GM23338 (cell line): ENCODE measurements around the gene PHLDB2. TPM values are rescaled to one million over a fixed set of nuclear protein-coding genes. Genes with fewer than 3 reads are reported as not detected.

ENCODE experiments used
- ATAC-seq: fragments of 200-7000 bp; cut with Tn5 transposase; 3 replicates; pipeline ENCODE4 v1.9.1; 2020
- DNase-seq: peaks from one replicate; pipeline ENCODE4 v3.0.0-alpha.2; 2015; ENCODE audit warnings: low spot score
- H2AFZ ChIP-seq: fragments of 200-600 bp; sonication (generic); 2 replicates; pipeline ENCODE4 v1.8.0; 2016; ENCODE audit warnings: antibody characterized with exemption, mild to moderate bottlenecking, moderate library complexity
- H3F3A ChIP-seq: fragments of 200-600 bp; sonication (generic); replicated peaks from 2 replicates; pipeline ENCODE4 v1.8.0; 2017; ENCODE audit warnings: antibody characterized with exemption, mixed run types, low read depth
- H3K27ac ChIP-seq: fragments of 200-600 bp; sonication (generic); 2 replicates; pipeline ENCODE4 v1.6.1; 2016; ENCODE audit warnings: low read depth
- H3K27me3 ChIP-seq: fragments of 200-600 bp; sonication (generic); 2 replicates; pipeline ENCODE4 v1.8.0; 2016; ENCODE audit warnings: mild to moderate bottlenecking, mixed run types, moderate library complexity; ENCODE audit not compliant: insufficient read depth
- H3K36me3 ChIP-seq: fragments of 200-600 bp; sonication (generic); 2 replicates; pipeline ENCODE4 v1.8.0; 2016; ENCODE audit warnings: mild to moderate bottlenecking; ENCODE audit not compliant: insufficient read depth
- H3K4me1 ChIP-seq: fragments of 200-600 bp; sonication (generic); 2 replicates; pipeline ENCODE4 v1.8.0; 2016; ENCODE audit warnings: mild to moderate bottlenecking, moderate library complexity; ENCODE audit not compliant: insufficient read depth
- H3K4me2 ChIP-seq: fragments of 200-600 bp; sonication (generic); 2 replicates; pipeline ENCODE4 v1.7.1; 2017; ENCODE audit warnings: mixed run types
- H3K4me3 ChIP-seq: fragments of 200-600 bp; sonication (generic); 2 replicates; pipeline ENCODE4 v1.6.1; 2016; ENCODE audit warnings: mixed run types
- H3K79me2 ChIP-seq: fragments of 200-600 bp; sonication (generic); replicated peaks from 2 replicates; pipeline ENCODE4 v1.8.0; 2017; ENCODE audit warnings: mild to moderate bottlenecking; ENCODE audit not compliant: insufficient read depth
- H3K9me2 ChIP-seq: fragments of 200-600 bp; sonication (generic); 2 replicates; pipeline ENCODE4 v1.8.0; 2017; ENCODE audit not compliant: insufficient read depth
- H4K20me1 ChIP-seq: fragments of 200-600 bp; sonication (generic); replicated peaks from 2 replicates; pipeline ENCODE4 v1.8.0; 2017; ENCODE audit warnings: mild to moderate bottlenecking; ENCODE audit not compliant: insufficient read depth
- H3K27ac Mint-ChIP-seq: 2 replicates; pipeline ENCODE4 v1.8.0; 2020; ENCODE audit warnings: inconsistent platforms, mild to moderate bottlenecking, moderate library complexity, mixed read lengths
- H3K27me3 Mint-ChIP-seq: 3 replicates; pipeline ENCODE4 v1.8.0; 2022; ENCODE audit warnings: low read depth, mild to moderate bottlenecking, moderate library complexity, mixed read lengths, inconsistent platforms; ENCODE audit not compliant: insufficient read depth, poor library complexity
- H3K36me3 Mint-ChIP-seq: 3 replicates; pipeline ENCODE4 v1.8.0; 2021; ENCODE audit warnings: low read depth, mild to moderate bottlenecking, inconsistent platforms, moderate library complexity, mixed read lengths
- H3K4me1 Mint-ChIP-seq: 3 replicates; pipeline ENCODE4 v1.8.0; 2020; ENCODE audit warnings: mild to moderate bottlenecking, inconsistent platforms, mixed read lengths
- H3K4me3 Mint-ChIP-seq: 3 replicates; pipeline ENCODE4 v1.8.0; 2021; ENCODE audit warnings: moderate library complexity, mild to moderate bottlenecking, inconsistent platforms, mixed read lengths
- H3K9me3 Mint-ChIP-seq: 3 replicates; pipeline ENCODE4 v1.8.0; 2020; ENCODE audit warnings: moderate library complexity, mild to moderate bottlenecking, inconsistent platforms, mixed read lengths
- CREB1 ChIP-seq: fragments of 250-450 bp; sonication (Bioruptor Pico); IDR thresholded peaks from 2 replicates; pipeline ENCODE4 v1.5.0; 2020; ENCODE audit warnings: low read depth, mild to moderate bottlenecking, moderate library complexity
- EZH2phosphoT487 ChIP-seq: fragments of 200-600 bp; sonication (generic); IDR thresholded peaks from one replicate; pipeline ENCODE4 v1.8.1; 2018; ENCODE audit warnings: antibody characterized with exemption; ENCODE audit not compliant: unreplicated experiment
- NANOG ChIP-seq: IDR thresholded peaks from 2 replicates; pipeline ENCODE4 v1.6.1; 2016; ENCODE audit warnings: antibody characterized with exemption, borderline replicate concordance
- POLR2AphosphoS5 ChIP-seq: IDR thresholded peaks from 2 replicates; pipeline ENCODE4 v1.6.1; 2016; ENCODE audit warnings: antibody characterized with exemption, low read depth
- STAT1 ChIP-seq: IDR thresholded peaks from one replicate; pipeline ENCODE4 v1.6.1; 2016; ENCODE audit warnings: antibody characterized with exemption; ENCODE audit not compliant: unreplicated experiment
- ZNF114 ChIP-seq: fragments of 250-450 bp; sonication (Bioruptor Pico); IDR thresholded peaks from 2 replicates; pipeline ENCODE4 v1.5.0; 2020; ENCODE audit warnings: mild to moderate bottlenecking, moderate library complexity
- polyA plus RNA-seq: library from polyadenylated mRNA; unstranded; fragments of >200 nt; fragmentation: Nextera tagmentation; extraction: Ambion mirVana; gene quantifications from 2 replicates; pipeline ENCODE4 v1.2.1, GENCODE V29; 2016
- total RNA-seq: library from RNA; depleted of rRNA; stranded (reverse); fragments of >200 nt; shearing (Covaris generic); gene quantifications from 2 replicates; pipeline ENCODE4 v1.2.3, GENCODE V29; 2014
- TF ChIP-seq, protein P1 (sequence below), 2 experiments: fragments of 200-600 bp in 1 of 2; sonication (generic) in 1 of 2; conservative IDR thresholded peaks; 2 replicates each; pipeline versions ENCODE4 v1.5.1 to v1.6.1; 2016 to 2017; ENCODE audit warnings: antibody characterized with exemption in 2 of 2, low read depth in 2 of 2, mild to moderate bottlenecking in 2 of 2, moderate library complexity in 1 of 2
- TF ChIP-seq, protein P2 (sequence below): IDR thresholded peaks from 2 replicates; pipeline ENCODE4 v1.6.1; 2016; ENCODE audit warnings: antibody characterized with exemption
- TF ChIP-seq, protein P3 (sequence below): IDR thresholded peaks from one replicate; pipeline ENCODE4 v1.6.1; 2018; ENCODE audit warnings: antibody characterized with exemption; ENCODE audit not compliant: unreplicated experiment

The PHLDB2 gene
- total and polyA plus RNA-seq, 2 experiments from 2014 or later = 19.5 to 33.7 TPM

DNA sequence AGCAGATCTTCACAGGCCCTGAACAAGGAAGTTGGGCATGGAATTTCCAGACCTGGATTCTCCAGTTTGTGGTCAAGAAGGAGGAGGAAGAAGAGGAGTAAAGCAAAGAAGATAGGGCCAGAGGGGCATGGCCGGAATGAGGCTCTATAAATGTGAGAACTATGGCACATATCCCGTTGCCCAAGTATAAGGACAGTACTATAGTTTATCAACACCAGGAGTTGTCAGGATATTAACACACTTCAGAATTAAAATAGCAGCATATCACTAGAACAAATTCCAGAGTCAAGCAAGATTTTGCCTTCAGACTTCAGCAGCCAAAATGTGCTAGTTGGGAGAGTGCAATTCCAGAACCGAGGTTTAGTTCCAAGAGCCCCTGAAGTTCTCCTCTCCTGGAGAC, 38.4 kb upstream of the PHLDB2 start:
- Mint-ChIP-seq H3K27ac (no peak overlapping the region), H3K4me1 (peaks cover 2% of the 10 kb centered on the region; the same call in 1 of the 3 replicates), H3K9me3 (peaks cover 10% of the 10 kb centered on the region), H3K36me3 (peaks cover 3% of the 10 kb centered on the region; the same call in 2 of the 3 replicates), H3K27me3 (peaks cover 5% of the 10 kb centered on the region), H3K4me3 (no peak overlapping the region)
- Histone ChIP-seq H3K27me3 (no peaks in the 10 kb centered on the region), H2AFZ (no peak overlapping the region), H3K4me1 (no peaks in the 10 kb centered on the region), H3K4me3 (no peak overlapping the region), H3K9me2 (peaks cover 10% of the 10 kb centered on the region; the same call in 1 of the 2 replicates), H3F3A (no peaks in the 10 kb centered on the region), H3K27ac (no peak overlapping the region), H3K4me2 (no peak overlapping the region), H3K79me2 (no peaks in the 10 kb centered on the region), H4K20me1 (no peaks in the 10 kb centered on the region), H3K36me3 (no peaks in the 10 kb centered on the region)
- TF ChIP-seq POLR2AphosphoS5 = no peak
- TF ChIP-seq ZNF114 (CRISPR knock-in tag) = no peak
- no peak for TF ChIP-seq CREB1 (CRISPR knock-in tag)
- TF ChIP-seq, protein P1, sequence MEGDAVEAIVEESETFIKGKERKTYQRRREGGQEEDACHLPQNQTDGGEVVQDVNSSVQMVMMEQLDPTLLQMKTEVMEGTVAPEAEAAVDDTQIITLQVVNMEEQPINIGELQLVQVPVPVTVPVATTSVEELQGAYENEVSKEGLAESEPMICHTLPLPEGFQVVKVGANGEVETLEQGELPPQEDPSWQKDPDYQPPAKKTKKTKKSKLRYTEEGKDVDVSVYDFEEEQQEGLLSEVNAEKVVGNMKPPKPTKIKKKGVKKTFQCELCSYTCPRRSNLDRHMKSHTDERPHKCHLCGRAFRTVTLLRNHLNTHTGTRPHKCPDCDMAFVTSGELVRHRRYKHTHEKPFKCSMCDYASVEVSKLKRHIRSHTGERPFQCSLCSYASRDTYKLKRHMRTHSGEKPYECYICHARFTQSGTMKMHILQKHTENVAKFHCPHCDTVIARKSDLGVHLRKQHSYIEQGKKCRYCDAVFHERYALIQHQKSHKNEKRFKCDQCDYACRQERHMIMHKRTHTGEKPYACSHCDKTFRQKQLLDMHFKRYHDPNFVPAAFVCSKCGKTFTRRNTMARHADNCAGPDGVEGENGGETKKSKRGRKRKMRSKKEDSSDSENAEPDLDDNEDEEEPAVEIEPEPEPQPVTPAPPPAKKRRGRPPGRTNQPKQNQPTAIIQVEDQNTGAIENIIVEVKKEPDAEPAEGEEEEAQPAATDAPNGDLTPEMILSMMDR (conservative IDR thresholded peaks at IDR 0.05; ENCODE audit: low read depth in 2 of 2) = no peak
- no peak for TF ChIP-seq EZH2phosphoT487
- TF ChIP-seq STAT1 = no peak
- TF ChIP-seq, protein P2, sequence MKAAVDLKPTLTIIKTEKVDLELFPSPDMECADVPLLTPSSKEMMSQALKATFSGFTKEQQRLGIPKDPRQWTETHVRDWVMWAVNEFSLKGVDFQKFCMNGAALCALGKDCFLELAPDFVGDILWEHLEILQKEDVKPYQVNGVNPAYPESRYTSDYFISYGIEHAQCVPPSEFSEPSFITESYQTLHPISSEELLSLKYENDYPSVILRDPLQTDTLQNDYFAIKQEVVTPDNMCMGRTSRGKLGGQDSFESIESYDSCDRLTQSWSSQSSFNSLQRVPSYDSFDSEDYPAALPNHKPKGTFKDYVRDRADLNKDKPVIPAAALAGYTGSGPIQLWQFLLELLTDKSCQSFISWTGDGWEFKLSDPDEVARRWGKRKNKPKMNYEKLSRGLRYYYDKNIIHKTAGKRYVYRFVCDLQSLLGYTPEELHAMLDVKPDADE = no peak
- no peak for DNase-seq
- no peak for ATAC-seq

DNA sequence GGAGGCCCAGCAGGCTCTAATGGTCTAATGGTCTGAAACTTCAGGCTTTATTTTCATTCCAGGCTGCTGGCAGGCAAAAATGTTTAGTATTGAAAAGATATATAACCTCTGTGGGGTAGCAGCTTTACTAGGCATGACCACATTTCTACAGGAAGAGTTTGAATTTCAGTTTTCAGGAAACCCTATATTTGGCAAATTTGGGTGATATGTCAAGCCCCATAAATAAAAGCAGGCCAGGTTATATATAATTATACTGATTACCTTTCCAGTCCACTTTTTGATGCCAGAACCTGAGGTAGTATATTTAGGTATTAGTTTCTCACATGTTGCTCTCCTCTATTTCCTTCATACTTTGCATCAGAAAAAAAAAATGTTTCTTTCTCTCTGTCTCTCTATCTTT, 37.2 kb upstream of the PHLDB2 start:
- no peak overlapping the region for H3K27ac ChIP-seq
- Mint-ChIP-seq H3K27me3 (peaks cover 6% of the 10 kb centered on the region), H3K4me1 (peaks cover 1% of the 10 kb centered on the region; the same call in 1 of the 3 replicates), H3K27ac (no peak overlapping the region), H3K36me3 (peaks cover 1% of the 10 kb centered on the region; the same call in 2 of the 3 replicates), H3K9me3 (peaks cover 2% of the 10 kb centered on the region), H3K4me3 (no peak overlapping the region)
- no peak for ATAC-seq
- no peaks in the 10 kb centered on the region for H3F3A ChIP-seq
- TF ChIP-seq NANOG (no peak), POLR2AphosphoS5 (no peak), EZH2phosphoT487 (no peak), STAT1 (no peak), CREB1 (CRISPR knock-in tag) (no peak)
- TF ChIP-seq, protein P2 = no peak
- TF ChIP-seq, protein P1 (conservative IDR thresholded peaks at IDR 0.05; ENCODE audit: low read depth in 2 of 2) = no peak
- TF ChIP-seq, protein P3, sequence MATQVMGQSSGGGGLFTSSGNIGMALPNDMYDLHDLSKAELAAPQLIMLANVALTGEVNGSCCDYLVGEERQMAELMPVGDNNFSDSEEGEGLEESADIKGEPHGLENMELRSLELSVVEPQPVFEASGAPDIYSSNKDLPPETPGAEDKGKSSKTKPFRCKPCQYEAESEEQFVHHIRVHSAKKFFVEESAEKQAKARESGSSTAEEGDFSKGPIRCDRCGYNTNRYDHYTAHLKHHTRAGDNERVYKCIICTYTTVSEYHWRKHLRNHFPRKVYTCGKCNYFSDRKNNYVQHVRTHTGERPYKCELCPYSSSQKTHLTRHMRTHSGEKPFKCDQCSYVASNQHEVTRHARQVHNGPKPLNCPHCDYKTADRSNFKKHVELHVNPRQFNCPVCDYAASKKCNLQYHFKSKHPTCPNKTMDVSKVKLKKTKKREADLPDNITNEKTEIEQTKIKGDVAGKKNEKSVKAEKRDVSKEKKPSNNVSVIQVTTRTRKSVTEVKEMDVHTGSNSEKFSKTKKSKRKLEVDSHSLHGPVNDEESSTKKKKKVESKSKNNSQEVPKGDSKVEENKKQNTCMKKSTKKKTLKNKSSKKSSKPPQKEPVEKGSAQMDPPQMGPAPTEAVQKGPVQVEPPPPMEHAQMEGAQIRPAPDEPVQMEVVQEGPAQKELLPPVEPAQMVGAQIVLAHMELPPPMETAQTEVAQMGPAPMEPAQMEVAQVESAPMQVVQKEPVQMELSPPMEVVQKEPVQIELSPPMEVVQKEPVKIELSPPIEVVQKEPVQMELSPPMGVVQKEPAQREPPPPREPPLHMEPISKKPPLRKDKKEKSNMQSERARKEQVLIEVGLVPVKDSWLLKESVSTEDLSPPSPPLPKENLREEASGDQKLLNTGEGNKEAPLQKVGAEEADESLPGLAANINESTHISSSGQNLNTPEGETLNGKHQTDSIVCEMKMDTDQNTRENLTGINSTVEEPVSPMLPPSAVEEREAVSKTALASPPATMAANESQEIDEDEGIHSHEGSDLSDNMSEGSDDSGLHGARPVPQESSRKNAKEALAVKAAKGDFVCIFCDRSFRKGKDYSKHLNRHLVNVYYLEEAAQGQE = no peak
- H3K36me3 ChIP-seq = no peaks in the 10 kb centered on the region
- H4K20me1 ChIP-seq = no peaks in the 10 kb centered on the region
- no peak overlapping the region for H3K4me2 ChIP-seq
- no peak overlapping the region for H3K4me3 ChIP-seq
- H3K79me2 ChIP-seq = no peaks in the 10 kb centered on the region
- peaks cover 10% of the 10 kb centered on the region; the same call in 1 of the 2 replicates for H3K9me2 ChIP-seq
- H3K4me1 ChIP-seq = no peaks in the 10 kb centered on the region
- no peak for DNase-seq
- H3K27me3 ChIP-seq = no peaks in the 10 kb centered on the region
- H2AFZ ChIP-seq = no peak overlapping the region
